SK-N-SH (cell line): Measurements from ENCODE around the gene RPAP3. TPM values are rescaled to one million over a fixed set of nuclear protein-coding genes. Genes with fewer than 3 reads are reported as not detected.

ENCODE experiments used
- CTCF ChIA-PET: fragments of 300-600, 350-600 bp; formaldehyde crosslinking; extraction: SDS; loops from one replicate; lab custom pipeline; 2021; lab: Yijun Ruan, JAX
- POLR2A ChIA-PET: fragments of 350-600 bp; sonication (Branson Sonifier 250); formaldehyde crosslinking; extraction: SDS; loops from one replicate; lab custom pipeline; 2020; ENCODE audit warnings: antibody characterized with exemption, inconsistent platforms; lab: Yijun Ruan, JAX
- DNase-seq: peaks from one replicate; pipeline ENCODE4 v3.0.0; 2012
- H2AFZ ChIP-seq: fragments of 200-600 bp; sonication (generic); 2 replicates; pipeline ENCODE4 v1.8.1; 2016; ENCODE audit warnings: antibody characterized with exemption, mild to moderate bottlenecking, low read depth
- H3F3A ChIP-seq: fragments of 200-600 bp; sonication (generic); replicated peaks from 2 replicates; pipeline ENCODE3; 2016; ENCODE audit warnings: antibody characterized with exemption, mild to moderate bottlenecking; ENCODE audit not compliant: insufficient read depth
- H3K27ac ChIP-seq, 2 experiments: fragments of 200-500 bp in 1 of 2; fragments of 200-600 bp in 1 of 2; sonication (Bioruptor generic) in 1 of 2; sonication (generic), shearing (Covaris generic) in 1 of 2; 2 replicates each; pipeline versions ENCODE4 v1.5.1 to v1.6.1; 2014 to 2016; ENCODE audit warnings: low read depth in 2 of 2, inconsistent platforms in 1 of 2, low read length in 1 of 2, mild to moderate bottlenecking in 1 of 2, mixed read lengths in 1 of 2
- H3K27me3 ChIP-seq: fragments of 200-600 bp; sonication (generic), shearing (Covaris generic); 2 replicates; pipeline ENCODE4 v1.6.1; 2016; ENCODE audit warnings: mixed run types; ENCODE audit not compliant: insufficient read depth
- H3K36me3 ChIP-seq, 2 experiments: fragments of 200-500 bp in 1 of 2; fragments of 200-600 bp in 1 of 2; sonication (Bioruptor generic) in 1 of 2; sonication (generic) in 1 of 2; replicated peaks in 1 of 2; 2 replicates each; pipeline versions ENCODE3 to v1.5.1; 2014 to 2016; ENCODE audit warnings: low read length in 1 of 2, mild to moderate bottlenecking in 1 of 2; ENCODE audit not compliant: insufficient read depth in 2 of 2, control insufficient read depth in 1 of 2
- H3K4me1 ChIP-seq, 2 experiments: fragments of 200-500 bp in 1 of 2; fragments of 200-600 bp in 1 of 2; sonication (Bioruptor generic) in 1 of 2; sonication (generic), shearing (Covaris generic) in 1 of 2; 2 replicates each; pipeline versions ENCODE4 v1.5.1 to v1.6.1; 2014 to 2016; ENCODE audit warnings: low read depth in 1 of 2, low read length in 1 of 2, mixed run types in 1 of 2; ENCODE audit not compliant: insufficient read depth in 2 of 2, control insufficient read depth in 1 of 2
- H3K4me2 ChIP-seq: fragments of 200-600 bp; sonication (generic), shearing (Covaris generic); 2 replicates; pipeline ENCODE4 v1.6.1; 2017; ENCODE audit warnings: mixed run types
- H3K4me3 ChIP-seq, 2 experiments: fragments of 200-500 bp in 1 of 2; fragments of 200-600 bp in 1 of 2; sonication (Bioruptor generic) in 1 of 2; sonication (generic), shearing (Covaris generic) in 1 of 2; 2 replicates each; pipeline versions ENCODE4 v1.5.1 to v1.8.1; 2014 to 2016; ENCODE audit warnings: low read depth in 2 of 2, inconsistent platforms in 1 of 2, low read length in 1 of 2, mild to moderate bottlenecking in 1 of 2, mixed read lengths in 1 of 2, moderate library complexity in 1 of 2
- H3K79me2 ChIP-seq: fragments of 200-600 bp; sonication (generic); 2 replicates; pipeline ENCODE4 v1.8.1; 2017; ENCODE audit warnings: mild to moderate bottlenecking; ENCODE audit not compliant: insufficient read depth
- H3K9ac ChIP-seq: fragments of 200-600 bp; sonication (generic); 2 replicates; pipeline ENCODE4 v1.6.1; 2017; ENCODE audit warnings: mixed run types
- H3K9me2 ChIP-seq: fragments of 200-600 bp; sonication (generic); 2 replicates; pipeline ENCODE4 v1.6.1; 2017; ENCODE audit warnings: mixed run types
- H3K9me3 ChIP-seq: fragments of 200-600 bp; sonication (generic); 2 replicates; pipeline ENCODE4 v1.6.1; 2017; ENCODE audit warnings: mixed run types, mild to moderate bottlenecking, moderate library complexity
- H4K20me1 ChIP-seq: fragments of 200-600 bp; sonication (generic); 2 replicates; pipeline ENCODE4 v1.6.1; 2017; ENCODE audit warnings: mild to moderate bottlenecking, mixed run types; ENCODE audit not compliant: insufficient read depth
- CHD2 ChIP-seq: fragments of 150-350 bp; IDR thresholded peaks from 2 replicates; pipeline ENCODE4 v1.6.1; 2018; ENCODE audit warnings: low read length; ENCODE audit not compliant: partially characterized antibody
- ELF1 ChIP-seq: IDR thresholded peaks from 2 replicates; pipeline ENCODE4 v1.4.0; 2012
- EP300 ChIP-seq, 2 experiments: IDR thresholded peaks; 2 replicates each; pipeline versions ENCODE4 v1.4.0 to v1.6.1; 2012; ENCODE audit warnings: borderline replicate concordance in 1 of 2, low read depth in 1 of 2, low read length in 1 of 2
- EZH2phosphoT487 ChIP-seq: fragments of 200-600 bp; sonication (generic); IDR thresholded peaks from 2 replicates; pipeline ENCODE4 v1.6.1; 2017; ENCODE audit warnings: low read depth, mixed run types, mild to moderate bottlenecking, antibody characterized with exemption, moderate library complexity, borderline replicate concordance
- FOXJ3 ChIP-seq: sonication (generic); formaldehyde crosslinking; IDR thresholded peaks from 2 replicates; pipeline ENCODE4 v1.5.1; 2020; ENCODE audit warnings: mild to moderate bottlenecking, missing genetic modification reagents
- FOXM1 ChIP-seq: IDR thresholded peaks from 2 replicates; pipeline ENCODE4 v1.4.0; 2012; ENCODE audit warnings: low read depth, mild to moderate bottlenecking
- GATA2 ChIP-seq: sonication (generic); formaldehyde crosslinking; IDR thresholded peaks from 2 replicates; pipeline ENCODE4 v1.5.0; 2020; ENCODE audit warnings: mild to moderate bottlenecking, missing genetic modification reagents
- IRF3 ChIP-seq: fragments of 150-350 bp; IDR thresholded peaks from 2 replicates; pipeline ENCODE4 v1.6.1; 2016; ENCODE audit warnings: mild to moderate bottlenecking, low read depth, low read length
- JUND ChIP-seq: IDR thresholded peaks from 2 replicates; pipeline ENCODE4 v1.4.0; 2012
- MAX ChIP-seq: IDR thresholded peaks from 2 replicates; pipeline ENCODE4 v1.4.0; 2012; ENCODE audit warnings: low read depth
- MEF2A ChIP-seq: IDR thresholded peaks from 2 replicates; pipeline ENCODE4 v1.4.0; 2012; ENCODE audit warnings: low read depth, borderline replicate concordance
- MXI1 ChIP-seq: IDR thresholded peaks from 2 replicates; pipeline ENCODE4 v1.6.1; 2012; ENCODE audit warnings: mild to moderate bottlenecking, low read depth, low read length, improper control_type of control experiment
- NFIC ChIP-seq: IDR thresholded peaks from 2 replicates; pipeline ENCODE4 v1.4.0; 2012; ENCODE audit warnings: borderline replicate concordance
- NRF1 ChIP-seq: IDR thresholded peaks from 2 replicates; pipeline ENCODE4 v1.6.1; 2012; ENCODE audit warnings: low read depth, mild to moderate bottlenecking, low read length
- PBX3 ChIP-seq: IDR thresholded peaks from 2 replicates; pipeline ENCODE4; 2012
- POLR2AphosphoS5 ChIP-seq: IDR thresholded peaks from 2 replicates; pipeline ENCODE4 v1.6.1; 2012; ENCODE audit warnings: low read depth, low read length
- RAD21 ChIP-seq: IDR thresholded peaks from 2 replicates; pipeline ENCODE4 v1.6.1; 2012; ENCODE audit warnings: mild to moderate bottlenecking, low read length
- RCOR1 ChIP-seq: fragments of 150-350 bp; IDR thresholded peaks from 2 replicates; pipeline ENCODE4 v1.6.1; 2017; ENCODE audit warnings: antibody characterized with exemption, low read length
- RXRA ChIP-seq: IDR thresholded peaks from 2 replicates; pipeline ENCODE4 v1.4.0; 2012; ENCODE audit warnings: low read depth, mild to moderate bottlenecking, borderline replicate concordance
- SIN3A ChIP-seq: IDR thresholded peaks from 2 replicates; pipeline ENCODE4 v1.6.1; 2012; ENCODE audit warnings: low read depth, mild to moderate bottlenecking, low read length, moderate library complexity, borderline replicate concordance
- SMC3 ChIP-seq: IDR thresholded peaks from 2 replicates; pipeline ENCODE4 v1.6.1; 2012; ENCODE audit warnings: low read depth, low read length, improper control_type of control experiment
- TAF1 ChIP-seq: IDR thresholded peaks from 2 replicates; pipeline ENCODE4 v1.6.1; 2012; ENCODE audit warnings: low read depth, mild to moderate bottlenecking, low read length, moderate library complexity, borderline replicate concordance
- TCF12 ChIP-seq: IDR thresholded peaks from 2 replicates; pipeline ENCODE4 v1.4.0; 2012
- TEAD4 ChIP-seq: IDR thresholded peaks from 2 replicates; pipeline ENCODE4 v1.4.0; 2012; ENCODE audit warnings: mild to moderate bottlenecking, borderline replicate concordance; ENCODE audit not compliant: insufficient read depth
- USF1 ChIP-seq: IDR thresholded peaks from 2 replicates; pipeline ENCODE4 v1.4.0; 2012; ENCODE audit warnings: low read depth, borderline replicate concordance
- USF2 ChIP-seq: fragments of 150-350 bp; IDR thresholded peaks from 2 replicates; pipeline ENCODE4 v1.6.1; 2017; ENCODE audit warnings: antibody characterized with exemption, low read length, low read depth, borderline replicate concordance
- YY1 ChIP-seq: IDR thresholded peaks from 2 replicates; pipeline ENCODE4 v1.4.0; 2012; ENCODE audit warnings: low read depth, mild to moderate bottlenecking
- ZBTB33 ChIP-seq: IDR thresholded peaks from 2 replicates; pipeline ENCODE4 v1.4.0; 2012; ENCODE audit warnings: low read depth, borderline replicate concordance
- WGBS: methylation state at CpG from one replicate; pipeline ENCODE4 v1.1.6; 2017; ENCODE audit warnings: low lambda C conversion rate; 5-methylcytosine and 5-hydroxymethylcytosine counted together
- polyA plus RNA-seq, 3 experiments: library from polyadenylated mRNA; depleted of rRNA; stranded (reverse); fragments of >200 nt; gene quantifications; 2 replicates each; pipeline ENCODE4 v1.2.3, GENCODE V29; 2012

RPAP3 gene
- polyA plus RNA-seq, 1 of the 3 experiments (the other 2 are of a cell fraction) = 6.7 TPM

- peaks cover 20 to 60% of the 10 kb centered on the region in 2 experiments; a peak in 3 of 4 replicates for H3K4me1 ChIP-seq
- H3K79me2 ChIP-seq = no peaks in the 10 kb centered on the region
- H3K4me2 ChIP-seq = peak overlapping the region; percentile 57; the same call in 1 of the 2 replicates
- POLR2A ChIA-PET = interaction anchor here (1.0 to 2.1 kb wide), 11 partner anchors 9 to 92 kb away, joined by 3 to 10 read pairs (median 5); partner anchors contain the start of gene RAPGEF3
- no peaks in the 10 kb centered on the region for H3K9me2 ChIP-seq
- H3K27me3 ChIP-seq = no peaks in the 10 kb centered on the region
- no peaks in the 10 kb centered on the region for H4K20me1 ChIP-seq
- no peak overlapping the region; a peak in 1 of 4 replicates for H3K4me3 ChIP-seq
- no peaks in the 10 kb centered on the region for H3K9me3 ChIP-seq
- H3F3A ChIP-seq = no peaks in the 10 kb centered on the region
- no peaks in the 10 kb centered on the region for H3K36me3 ChIP-seq
- WGBS = 51% methylated on average over 14 of the region's 19 CpGs
- peak overlapping the region; percentile 18 to 94; a peak in 3 of 4 replicates for H3K27ac ChIP-seq
- H3K9ac ChIP-seq = no peak overlapping the region
- peak; percentile 84 for DNase-seq
- CTCF ChIA-PET = interaction anchor here (0.7 to 43.0 kb wide), 11 partner anchors 9 to 453 kb away, joined by 3 to 1294 read pairs (median 4); partner anchors contain the start of genes ENDOU, RAPGEF3, RPAP3 and SLC48A1
- peak overlapping the region; percentile 53 for H2AFZ ChIP-seq
- TF ChIP-seq MEF2A = no peak
- no peak for TF ChIP-seq TAF1
- no peak for TF ChIP-seq ZBTB33
- peak; percentile 22; the same call in 1 of the 2 replicates for TF ChIP-seq TCF12
- TF ChIP-seq POLR2AphosphoS5 = peak; percentile 37; the same call in 1 of the 2 replicates
- 0 out of 2 replicates have a peak, but pooled peaks have one; percentile 20 for TF ChIP-seq PBX3
- no peak for TF ChIP-seq RAD21
- no peak for TF ChIP-seq YY1
- no peak for TF ChIP-seq NFIC
- TF ChIP-seq MXI1 = no peak
- no peak; a peak in 1 of 4 replicates for TF ChIP-seq EP300 (IDR thresholded peaks at IDR 0.05; ENCODE audit: borderline replicate concordance in 1 of 2, low read depth in 1 of 2, low read length in 1 of 2)
- no peak for TF ChIP-seq USF2
- TF ChIP-seq GATA2 (CRISPR knock-in tag) = no peak
- TF ChIP-seq RXRA = no peak
- TF ChIP-seq USF1 = no peak
- no peak for TF ChIP-seq JUND
- TF ChIP-seq SIN3A = no peak
- TF ChIP-seq ELF1 = no peak
- no peak for TF ChIP-seq MAX
- no peak for TF ChIP-seq CHD2
- no peak for TF ChIP-seq SMC3
- no peak for TF ChIP-seq NRF1
- no peak for TF ChIP-seq FOXM1
- TF ChIP-seq IRF3 = no peak
- no peak for TF ChIP-seq EZH2phosphoT487
- TF ChIP-seq TEAD4 = no peak
- TF ChIP-seq FOXJ3 (CRISPR knock-in tag) = peak; percentile 71; the same call in 1 of the 2 replicates
- TF ChIP-seq RCOR1 = peak; percentile 67; the same call in 1 of the 2 replicates
These were observed 31.2 kb upstream of the RPAP3 start for GRCh38 chr12:47736877-47737676.
